ENCODE data around the gene UGT1A7.

DNA sequence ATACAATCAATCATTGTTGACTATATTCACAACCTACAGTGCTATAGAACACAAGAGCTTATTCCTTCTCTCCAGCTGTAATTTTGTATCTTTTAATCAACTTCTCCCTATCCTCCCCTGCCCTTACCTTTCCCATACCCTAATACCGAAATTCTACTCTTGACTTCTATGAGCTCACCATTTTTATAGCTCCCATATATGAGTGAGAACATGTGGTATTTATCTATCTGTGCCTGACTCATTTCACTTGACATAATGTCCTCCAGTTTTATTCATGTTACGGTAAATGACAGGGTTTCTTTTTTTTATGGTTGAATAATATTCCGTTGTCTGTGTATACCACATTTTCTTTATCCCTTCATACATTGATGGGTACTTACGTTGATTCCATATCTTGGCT lies 99.1 kb downstream of the UGT1A7 start:
- TF ChIP-seq, protein P1, sequence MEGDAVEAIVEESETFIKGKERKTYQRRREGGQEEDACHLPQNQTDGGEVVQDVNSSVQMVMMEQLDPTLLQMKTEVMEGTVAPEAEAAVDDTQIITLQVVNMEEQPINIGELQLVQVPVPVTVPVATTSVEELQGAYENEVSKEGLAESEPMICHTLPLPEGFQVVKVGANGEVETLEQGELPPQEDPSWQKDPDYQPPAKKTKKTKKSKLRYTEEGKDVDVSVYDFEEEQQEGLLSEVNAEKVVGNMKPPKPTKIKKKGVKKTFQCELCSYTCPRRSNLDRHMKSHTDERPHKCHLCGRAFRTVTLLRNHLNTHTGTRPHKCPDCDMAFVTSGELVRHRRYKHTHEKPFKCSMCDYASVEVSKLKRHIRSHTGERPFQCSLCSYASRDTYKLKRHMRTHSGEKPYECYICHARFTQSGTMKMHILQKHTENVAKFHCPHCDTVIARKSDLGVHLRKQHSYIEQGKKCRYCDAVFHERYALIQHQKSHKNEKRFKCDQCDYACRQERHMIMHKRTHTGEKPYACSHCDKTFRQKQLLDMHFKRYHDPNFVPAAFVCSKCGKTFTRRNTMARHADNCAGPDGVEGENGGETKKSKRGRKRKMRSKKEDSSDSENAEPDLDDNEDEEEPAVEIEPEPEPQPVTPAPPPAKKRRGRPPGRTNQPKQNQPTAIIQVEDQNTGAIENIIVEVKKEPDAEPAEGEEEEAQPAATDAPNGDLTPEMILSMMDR (IDR thresholded peaks at IDR 0.05): no peak
- TF ChIP-seq EP300 (IDR thresholded peaks at IDR 0.05) (no peak), POLR2A (IDR thresholded peaks at IDR 0.05) (no peak), POLR2AphosphoS5 (IDR thresholded peaks at IDR 0.05) (no peak)
